ENCODE measurements around the gene KDM6A. TPM values are rescaled to one million over a fixed set of nuclear protein-coding genes. Genes with fewer than 3 reads are reported as not detected.
"Not testable (repeated sequence)": the region's sequence is repeated elsewhere in the genome, so short reads cannot be mapped to it uniquely, and the experiment has no call there.

The KDM6A gene
- total RNA-seq, 1 donor from 2014 or later, result 28.4 TPM

DNA sequence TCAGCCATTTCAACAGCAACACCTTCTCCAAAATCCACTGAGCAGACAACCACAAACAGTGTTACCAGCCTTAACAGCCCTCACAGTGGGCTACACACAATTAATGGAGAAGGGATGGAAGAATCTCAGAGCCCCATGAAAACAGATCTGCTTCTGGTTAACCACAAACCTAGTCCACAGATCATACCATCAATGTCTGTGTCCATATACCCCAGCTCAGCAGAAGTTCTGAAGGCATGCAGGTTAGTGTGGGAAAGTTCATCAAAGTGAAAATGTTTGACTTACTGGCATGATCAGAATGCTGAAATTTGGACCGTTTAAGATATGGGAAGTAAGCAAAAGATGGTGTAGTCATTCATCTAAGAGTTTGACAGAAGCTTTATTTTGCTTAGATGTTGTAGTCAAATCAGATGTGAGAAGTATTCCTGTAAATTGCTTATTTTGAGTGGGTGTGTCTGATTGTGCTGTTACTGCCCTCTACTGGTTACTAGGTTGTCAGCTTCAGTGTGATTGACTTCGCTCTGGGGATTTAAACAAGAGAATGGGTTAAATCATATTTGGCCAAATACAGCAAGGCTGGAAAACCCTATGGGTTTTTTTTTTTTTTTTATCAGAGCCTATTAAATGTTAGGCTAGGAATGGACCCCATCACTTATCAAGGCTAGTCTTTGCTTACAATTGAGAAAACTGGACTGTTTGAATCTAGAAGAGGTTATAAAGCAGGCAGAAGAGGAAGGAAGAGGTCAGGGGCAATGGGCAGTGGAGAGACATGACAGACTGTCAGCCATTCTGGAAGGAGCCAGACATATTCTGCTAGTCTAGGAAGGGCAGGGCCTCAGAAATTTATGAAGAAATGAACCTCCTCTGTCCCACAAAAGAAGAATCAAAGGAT lies 197.4 kb downstream of the KDM6A start:
- DNase-seq (ENCODE audit: low spot score), result no peak

DNA sequence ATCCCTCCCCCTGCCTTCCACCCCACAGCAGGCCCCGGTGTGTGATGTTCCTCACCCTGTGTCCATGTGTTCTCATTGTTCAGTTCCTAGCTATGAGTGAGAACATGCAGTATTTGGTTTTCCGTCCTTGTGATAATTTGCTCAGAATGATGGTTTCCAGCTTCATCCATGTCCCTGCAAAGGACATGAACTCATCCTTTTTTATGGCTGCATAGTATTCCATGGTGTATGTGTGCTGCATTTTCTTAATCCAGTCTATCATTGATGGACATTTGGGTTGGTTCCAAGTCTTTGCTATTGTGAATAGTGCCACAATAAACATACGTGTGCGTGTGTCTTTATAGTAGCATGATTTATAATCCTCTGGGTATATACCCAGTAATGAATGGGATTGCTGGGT lies 200.0 kb downstream of the KDM6A start:
- not testable (repeated sequence) for DNase-seq (ENCODE audit: low spot score)

DNA sequence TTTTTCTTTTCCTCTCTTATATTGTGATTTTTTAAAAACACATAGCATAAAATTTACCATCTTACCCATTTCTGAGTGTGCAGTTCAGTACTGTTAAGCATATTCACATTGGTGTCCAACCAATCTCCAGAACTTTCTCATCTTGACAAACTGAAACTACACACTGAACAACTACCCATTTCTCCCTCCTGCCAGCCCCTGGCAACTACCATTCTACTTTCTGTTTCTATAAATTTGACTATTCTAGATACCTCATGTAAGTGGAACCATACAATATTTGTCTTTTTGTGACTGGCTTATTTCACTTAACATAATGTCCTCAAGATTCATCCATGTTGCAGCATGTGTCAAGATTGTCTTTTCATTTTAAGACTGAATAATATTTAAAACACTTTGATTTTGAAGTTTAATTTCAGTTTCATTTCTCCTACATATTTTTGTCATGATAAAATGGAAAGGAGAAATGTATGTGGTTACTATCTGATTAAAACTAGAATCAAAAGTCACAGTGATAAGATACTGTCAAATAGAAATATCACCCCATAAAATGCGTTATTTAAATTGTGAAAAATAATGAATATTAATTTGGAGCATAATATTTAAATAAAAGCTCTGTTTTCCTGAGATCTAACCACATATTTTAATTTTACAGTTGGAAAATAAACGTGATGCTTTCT lies 204.9 kb downstream of the KDM6A start:
- DNase-seq (ENCODE audit: low spot score), result no peak

DNA sequence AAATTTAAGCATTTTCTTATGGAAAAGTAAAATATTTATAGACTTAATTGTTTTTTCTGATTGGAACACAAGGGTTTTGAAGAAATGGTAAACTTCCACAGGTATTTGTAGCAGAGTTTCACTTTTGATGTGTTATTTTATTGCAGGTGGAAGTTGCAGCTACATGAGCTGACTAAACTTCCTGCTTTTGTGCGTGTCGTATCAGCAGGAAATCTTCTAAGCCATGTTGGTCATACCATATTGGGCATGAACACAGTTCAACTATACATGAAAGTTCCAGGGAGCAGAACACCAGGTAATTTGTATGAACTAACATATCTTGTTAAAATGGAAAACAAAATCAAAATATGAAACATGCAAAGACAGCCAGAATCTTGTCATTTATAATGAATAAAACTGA lies 210.3 kb downstream of the KDM6A start:
- DNase-seq (ENCODE audit: low spot score), result no peak

DNA sequence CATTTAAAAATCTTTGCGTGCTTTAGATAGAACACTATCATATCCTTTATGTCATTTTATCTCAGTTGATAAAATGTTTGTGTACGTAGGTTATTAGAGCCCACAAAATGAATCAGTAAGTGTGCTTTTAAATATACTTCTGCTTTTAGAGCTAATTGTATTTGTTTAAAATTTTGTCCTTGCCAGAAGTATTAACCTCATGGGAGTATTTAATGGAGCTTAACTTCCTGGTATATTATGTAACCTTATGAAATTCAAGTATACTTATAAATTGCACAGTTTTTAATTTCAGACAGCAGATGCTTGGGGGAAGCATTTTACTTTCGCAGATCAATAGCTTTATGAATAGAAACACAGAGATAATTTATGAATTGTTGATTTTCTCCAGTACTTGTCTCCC lies 237.5 kb downstream of the KDM6A start:
- no peak for DNase-seq (ENCODE audit: low spot score)

DNA sequence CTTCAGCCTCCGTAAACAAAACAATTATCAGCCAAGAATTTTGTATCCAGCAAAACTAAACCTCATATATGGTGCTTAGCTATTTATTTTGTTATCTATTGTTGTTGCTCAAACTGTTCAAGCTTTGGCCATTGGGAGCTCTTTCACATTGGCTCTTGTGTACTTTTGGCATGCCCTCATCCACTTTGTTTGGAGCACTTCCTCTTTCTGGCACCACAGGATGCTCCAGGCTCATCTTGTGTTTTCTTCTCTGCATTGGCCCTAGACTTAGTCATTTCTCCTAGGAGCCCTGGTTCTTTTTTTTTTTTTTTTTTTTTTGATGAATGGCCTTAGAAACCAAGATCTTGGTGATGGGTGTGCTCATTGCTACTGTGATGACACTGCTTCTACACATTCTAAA lies 253.2 kb downstream of the KDM6A start:
- DNase-seq (ENCODE audit: low spot score), result no peak

DNA sequence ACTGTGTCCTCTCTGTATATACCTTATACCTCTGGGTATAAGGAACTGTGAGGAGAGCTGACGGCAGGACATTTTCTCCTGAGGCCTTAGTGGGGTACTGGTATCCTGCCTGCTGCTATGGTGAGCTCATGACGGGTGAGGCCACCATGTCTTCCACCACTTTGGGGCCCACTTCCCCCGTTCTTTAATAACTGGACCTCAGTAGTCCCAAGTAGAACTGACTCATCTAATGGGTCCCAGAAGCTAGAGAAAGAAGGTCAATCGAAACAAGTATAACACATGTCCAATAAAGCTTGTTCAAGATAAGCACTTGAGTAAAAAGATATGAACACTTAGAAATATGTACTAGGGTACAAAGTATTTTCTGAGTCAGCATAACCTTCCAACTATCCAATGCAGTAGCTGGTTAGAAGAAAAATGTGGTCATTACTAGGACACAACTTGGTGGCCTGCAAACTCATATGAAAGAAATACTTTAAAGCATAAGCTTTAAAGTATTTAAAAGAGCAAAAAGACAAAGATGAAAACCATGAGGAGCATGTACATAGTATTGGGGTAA lies 256.0 kb downstream of the KDM6A start:
- no peak for DNase-seq (ENCODE audit: low spot score)

DNA sequence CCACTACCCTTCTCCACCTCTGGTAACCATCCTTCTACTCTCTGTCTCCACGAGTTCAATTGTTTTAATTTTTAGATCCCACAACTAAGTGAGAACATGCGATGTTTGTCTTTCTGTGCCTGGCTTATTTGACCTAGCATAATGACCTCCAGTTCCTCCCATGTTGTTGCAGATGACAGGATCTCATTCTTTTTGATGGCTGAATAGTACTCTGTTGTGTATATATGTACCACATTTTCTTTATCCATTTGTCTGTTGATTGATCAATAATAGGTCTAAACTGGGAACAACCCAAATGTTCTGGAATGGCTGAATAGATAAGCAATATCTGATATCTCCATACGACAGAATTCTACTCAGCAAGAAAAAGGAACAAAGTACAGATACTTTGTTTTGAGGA lies 260.5 kb downstream of the KDM6A start:
- no peak for DNase-seq (ENCODE audit: low spot score)

DNA sequence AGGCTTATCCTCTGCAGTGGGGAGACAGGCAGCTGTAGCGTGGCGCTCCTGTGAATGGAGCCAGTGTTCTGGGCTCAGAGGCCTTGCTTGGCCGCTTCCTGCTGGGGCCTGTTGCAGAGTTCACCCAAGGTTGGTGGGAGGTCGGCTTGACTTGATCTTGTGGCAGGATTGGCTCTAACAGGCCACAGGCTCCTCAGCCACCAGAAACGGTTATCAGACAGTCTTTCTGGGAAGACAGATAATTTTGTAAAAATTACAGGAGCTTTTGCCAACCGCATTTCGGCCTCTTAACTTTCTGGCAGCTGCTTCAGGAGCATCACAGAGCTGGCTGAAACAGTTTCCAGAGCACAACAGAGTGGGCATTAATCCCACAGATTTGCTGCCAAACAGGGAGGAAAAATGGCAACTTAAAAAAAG lies 261.3 kb downstream of the KDM6A start:
- DNase-seq (ENCODE audit: low spot score), result no peak

DNA sequence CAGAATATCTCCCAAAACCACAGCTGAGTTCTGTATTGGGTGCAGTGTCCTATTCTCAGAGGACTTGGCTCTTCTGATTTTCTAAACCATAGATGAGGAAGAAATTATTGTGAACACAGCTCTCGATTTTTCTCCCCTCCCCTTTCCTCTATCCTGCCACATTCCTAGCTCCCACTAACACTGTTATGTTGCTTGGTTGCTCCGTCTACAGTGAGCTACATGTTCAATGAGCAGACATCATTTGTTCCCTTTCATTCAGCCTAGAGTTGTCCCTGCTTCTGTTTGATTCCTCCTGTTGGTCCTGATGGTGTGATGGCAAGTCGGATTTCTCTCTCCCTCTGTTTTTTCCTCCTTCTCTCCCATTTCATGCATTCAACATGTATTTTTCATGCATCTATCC lies 261.8 kb downstream of the KDM6A start:
- no peak for DNase-seq (ENCODE audit: low spot score)

DNA sequence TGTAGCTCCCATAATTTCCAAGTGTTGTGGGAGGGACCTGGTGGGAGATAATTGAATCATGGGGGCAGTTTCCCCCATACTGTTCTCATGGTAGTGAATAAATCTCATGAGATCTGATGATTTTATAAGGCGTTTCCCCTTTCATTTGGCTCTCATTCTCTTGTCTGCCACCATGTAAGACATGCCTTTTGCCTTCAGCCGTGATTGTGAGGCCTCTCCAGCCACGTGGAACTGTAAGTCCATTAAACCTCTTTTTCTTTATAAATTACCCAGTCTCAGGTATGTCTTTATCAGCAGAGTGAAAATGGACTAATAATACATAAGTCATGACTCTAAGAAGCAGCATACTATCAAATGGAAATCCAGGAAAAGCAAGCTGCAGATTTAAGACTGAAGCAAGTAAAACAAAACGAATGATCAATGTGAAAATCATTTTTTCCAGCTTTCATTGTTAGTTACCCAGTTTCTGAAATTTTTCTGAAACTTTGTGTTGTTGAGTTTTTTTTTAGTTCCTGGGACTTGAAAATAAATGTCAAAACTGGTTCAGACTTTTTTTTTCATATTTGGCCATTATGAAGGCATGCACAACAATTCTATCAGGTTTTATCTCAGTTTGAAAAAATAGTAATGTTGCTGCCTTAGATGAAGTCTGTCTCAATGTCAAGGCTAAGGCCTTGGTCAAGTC lies 262.5 kb downstream of the KDM6A start:
- not testable (repeated sequence) for DNase-seq (ENCODE audit: low spot score)

DNA sequence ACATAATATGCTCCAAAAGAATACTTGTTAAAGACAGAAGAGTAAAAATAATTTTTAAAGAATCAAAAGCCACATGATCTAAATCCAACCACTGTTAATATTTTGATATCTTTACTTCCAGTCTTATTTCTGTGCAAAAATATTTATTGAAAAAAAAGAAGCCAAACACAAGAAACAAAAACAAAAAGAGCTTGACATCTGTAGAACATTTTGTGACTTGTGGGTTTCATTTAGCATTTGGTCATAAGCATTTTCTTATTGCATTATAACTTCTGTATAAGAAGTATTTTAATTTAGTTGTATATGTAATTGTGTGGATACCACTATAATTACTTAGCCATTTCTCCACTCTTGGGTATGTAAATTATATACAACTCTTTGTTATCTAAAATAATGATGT lies 264.5 kb downstream of the KDM6A start:
- DNase-seq (ENCODE audit: low spot score), result no peak

DNA sequence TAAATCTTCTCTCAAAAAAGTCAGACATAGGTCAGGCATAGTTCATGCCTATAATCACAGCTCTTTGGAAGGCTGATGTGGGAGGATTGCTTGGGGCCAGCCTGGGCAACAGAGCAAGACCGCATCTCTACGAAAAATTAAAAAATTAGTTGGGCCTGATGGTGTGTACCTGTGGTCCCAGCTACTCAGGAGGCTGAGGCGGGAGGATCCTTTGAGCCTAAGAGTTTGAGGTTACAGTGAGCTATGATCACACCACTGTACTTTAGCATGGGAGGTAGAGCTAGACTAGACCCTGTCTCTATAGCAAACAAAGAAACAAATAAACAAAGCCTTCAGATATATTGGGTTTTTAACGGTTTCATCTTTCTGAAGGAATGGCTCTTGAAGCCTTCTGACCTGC lies 265.5 kb downstream of the KDM6A start:
- DNase-seq (ENCODE audit: low spot score), result no peak

DNA sequence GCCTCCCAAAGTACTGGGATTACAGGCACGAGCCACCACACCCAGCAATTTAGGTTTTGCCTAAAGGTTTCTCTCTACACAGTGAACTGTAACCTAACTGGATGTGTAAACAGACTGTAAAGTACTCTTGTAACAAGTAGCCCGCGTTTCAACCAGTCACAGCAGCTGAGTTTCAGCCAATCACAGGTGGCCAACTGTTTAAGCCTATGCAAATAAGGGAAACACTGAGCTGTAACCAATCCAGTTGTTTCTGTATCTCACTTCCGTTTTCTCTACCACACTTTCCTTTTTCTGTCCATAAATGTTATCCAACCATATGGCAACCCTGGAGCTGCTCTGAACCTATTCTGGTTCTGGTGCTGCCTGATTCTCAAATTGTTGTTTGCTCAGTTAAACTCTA lies 267.8 kb downstream of the KDM6A start:
- no peak for DNase-seq (ENCODE audit: low spot score)

DNA sequence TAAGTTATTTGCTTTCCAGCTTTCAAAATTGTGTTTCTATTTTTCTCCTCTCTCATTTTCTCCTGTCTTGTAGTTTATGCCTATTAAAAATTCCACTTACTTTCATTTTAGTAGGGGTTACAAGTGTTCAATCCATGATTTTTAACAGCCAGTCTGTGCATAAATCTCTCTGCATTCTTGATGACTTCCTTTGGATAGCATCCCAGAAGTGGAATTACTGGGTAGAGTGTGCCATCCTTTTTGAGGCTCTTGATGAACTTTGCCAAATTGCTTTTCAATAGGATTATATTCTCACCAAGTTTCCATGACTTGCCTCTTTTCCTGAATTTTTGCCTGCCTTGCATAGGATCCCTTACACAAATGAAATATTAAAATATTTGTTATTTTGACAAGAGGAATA lies 269.2 kb downstream of the KDM6A start:
- DNase-seq (ENCODE audit: low spot score), result no peak

DNA sequence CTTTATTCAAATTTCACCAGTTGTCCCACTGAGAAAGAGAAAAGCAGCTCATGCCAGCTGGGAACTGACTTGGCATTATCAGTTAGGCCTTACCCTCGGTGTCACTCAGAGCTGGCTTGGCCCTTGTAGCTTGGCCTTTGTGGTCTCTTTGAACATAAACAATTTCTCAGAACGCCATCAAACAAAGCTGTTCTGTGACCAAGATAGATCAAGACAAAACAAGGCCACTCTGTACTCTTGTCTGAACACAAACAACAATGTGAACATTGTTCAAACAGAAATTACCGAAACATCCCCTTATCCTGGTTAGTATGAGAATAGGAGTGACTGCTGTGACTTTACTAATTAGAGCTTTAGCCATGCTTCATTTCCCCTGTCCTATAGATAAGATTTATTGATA lies 270.5 kb downstream of the KDM6A start:
- DNase-seq (ENCODE audit: low spot score), result no peak

DNA sequence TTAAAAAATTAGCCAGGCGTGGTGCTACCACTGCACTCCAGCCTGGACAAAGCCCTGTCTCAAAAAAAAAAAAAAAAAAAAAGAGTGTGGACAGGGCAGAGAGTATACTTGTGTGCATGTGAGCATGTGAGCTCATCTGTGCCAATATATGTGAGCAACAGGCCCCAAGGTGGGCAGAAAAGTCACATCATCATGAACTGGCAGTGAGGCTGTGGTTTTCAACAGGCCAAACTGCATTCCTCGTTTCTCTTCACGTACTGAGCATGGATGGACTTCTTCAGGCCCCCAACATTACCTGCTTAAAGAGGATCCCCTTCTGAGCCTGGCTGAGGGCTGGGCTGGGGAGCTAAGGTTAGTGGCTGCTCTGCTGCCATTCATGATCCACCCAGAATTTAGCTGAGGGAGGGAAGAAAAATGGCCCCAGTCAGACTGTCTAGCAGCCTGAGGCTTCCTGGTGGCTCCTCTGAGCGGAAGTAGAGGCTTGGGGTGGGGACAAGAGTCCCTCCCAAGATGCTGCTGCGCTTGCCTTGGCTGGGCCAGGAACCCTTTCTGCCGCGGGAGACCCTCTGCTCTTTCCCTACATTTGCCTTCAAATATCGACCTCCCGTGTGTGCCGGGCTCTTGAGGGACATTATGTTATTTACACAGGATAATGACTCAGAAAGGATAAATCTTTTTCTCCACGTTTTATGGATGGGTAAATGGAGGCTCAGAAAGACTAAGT lies 272.7 kb downstream of the KDM6A start:
- DNase-seq (ENCODE audit: low spot score), result no peak

DNA sequence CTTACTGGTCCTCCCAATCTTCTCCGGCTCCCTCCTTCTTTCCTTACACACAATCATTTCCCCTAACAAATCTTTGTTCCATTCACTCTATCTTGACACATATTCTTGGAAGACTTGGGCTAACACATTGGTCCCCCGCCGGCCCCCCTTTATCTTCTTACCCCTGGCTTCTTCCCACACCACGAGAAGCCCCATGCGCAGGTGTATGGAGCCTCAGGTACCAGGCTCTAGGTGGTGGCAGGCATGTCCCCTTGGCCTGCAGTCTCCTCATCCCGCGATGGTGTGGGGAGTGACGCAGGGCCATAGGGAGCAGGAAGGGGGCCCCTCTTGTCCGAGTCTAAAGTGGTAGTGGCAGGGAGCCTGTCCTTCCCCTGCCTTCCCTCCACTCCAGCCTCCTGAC lies 277.8 kb downstream of the KDM6A start:
- no peak for DNase-seq (ENCODE audit: low spot score)

DNA sequence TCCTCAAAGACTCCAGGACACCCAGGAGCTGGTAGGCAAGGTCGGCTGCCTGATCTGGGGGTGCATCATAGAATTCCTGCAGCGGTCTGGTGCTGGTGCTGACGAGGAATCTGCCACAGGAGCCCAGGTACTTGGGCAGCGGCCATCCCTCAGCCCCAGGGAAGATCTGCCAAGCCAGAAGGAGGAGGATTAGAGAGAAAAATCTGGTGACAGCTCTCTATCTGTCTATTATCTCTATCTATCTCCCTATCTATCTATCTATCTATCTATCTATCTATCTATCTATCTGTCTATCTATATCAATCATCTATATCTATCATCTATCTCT lies 281.0 kb downstream of the KDM6A start:
- no peak for DNase-seq (ENCODE audit: low spot score)

DNA sequence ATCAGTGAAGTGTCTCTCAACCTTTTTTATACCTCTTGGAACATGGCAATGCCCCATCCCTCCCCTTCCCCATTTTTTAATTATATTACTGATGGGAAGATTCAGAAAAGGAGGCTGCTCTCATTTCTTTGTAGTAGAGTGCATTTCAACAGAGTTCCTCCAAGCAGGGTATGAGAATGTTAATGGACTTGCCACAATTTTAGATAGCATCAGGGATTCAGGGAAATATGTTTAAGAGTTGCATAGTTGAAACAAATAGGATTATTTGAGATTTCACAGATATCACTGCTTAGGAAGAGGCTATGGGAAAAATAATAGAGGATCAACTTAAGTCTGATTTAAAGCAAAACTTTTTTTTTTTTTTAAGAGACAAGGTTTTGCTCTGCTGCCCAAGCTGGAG lies 281.5 kb downstream of the KDM6A start:
- no peak for DNase-seq (ENCODE audit: low spot score)

DNA sequence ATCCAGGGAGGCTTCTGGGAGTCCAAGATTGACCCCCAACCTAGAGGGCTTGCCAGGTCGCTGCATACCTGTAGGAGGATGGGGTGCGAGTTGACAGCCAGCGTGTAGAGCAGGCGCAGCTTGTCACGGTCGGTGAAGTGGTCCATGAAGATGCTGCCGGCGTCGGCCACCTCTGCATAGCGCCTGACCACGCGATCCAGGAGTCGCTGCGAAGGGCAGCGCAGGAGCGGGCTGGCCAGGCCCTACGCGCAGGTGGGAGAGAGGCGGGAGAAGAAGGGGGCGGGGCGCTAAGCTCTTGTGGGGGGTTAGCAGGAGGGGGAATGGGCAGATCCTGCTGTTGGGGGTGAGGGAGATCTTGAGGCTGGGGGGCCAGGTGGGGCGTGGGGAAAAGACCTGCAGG lies 284.7 kb downstream of the KDM6A start:
- DNase-seq (ENCODE audit: low spot score), result no peak
